Astrocyte of the spinal cord (primary cell): ENCODE results near the gene SIRT6.
"Not testable (repeated sequence)": the region's sequence is repeated elsewhere in the genome, so short reads cannot be mapped to it uniquely, and the experiment has no call there.

Source experiments
- DNase-seq: peaks from one replicate; pipeline ENCODE4 v3.0.0; 2011; ENCODE audit warnings: low read depth, low spot score
- H3K4me3 ChIP-seq: 2 replicates; pipeline ENCODE4 v1.5.1; 2011; ENCODE audit warnings: low read depth, mild to moderate bottlenecking, low read length, moderate library complexity
- in situ Hi-C: cut with HindIII; loops from 2 replicates; pipeline ENCODE4 v1.10.0; 2017; ENCODE audit warnings: low sequenced_read_pairs
- TF ChIP-seq, protein P1 (sequence below): IDR thresholded peaks from 2 replicates; pipeline ENCODE4 v1.5.1; 2012; ENCODE audit warnings: low read depth, mild to moderate bottlenecking, low read length, inconsistent platforms

SIRT6 gene

DNA sequence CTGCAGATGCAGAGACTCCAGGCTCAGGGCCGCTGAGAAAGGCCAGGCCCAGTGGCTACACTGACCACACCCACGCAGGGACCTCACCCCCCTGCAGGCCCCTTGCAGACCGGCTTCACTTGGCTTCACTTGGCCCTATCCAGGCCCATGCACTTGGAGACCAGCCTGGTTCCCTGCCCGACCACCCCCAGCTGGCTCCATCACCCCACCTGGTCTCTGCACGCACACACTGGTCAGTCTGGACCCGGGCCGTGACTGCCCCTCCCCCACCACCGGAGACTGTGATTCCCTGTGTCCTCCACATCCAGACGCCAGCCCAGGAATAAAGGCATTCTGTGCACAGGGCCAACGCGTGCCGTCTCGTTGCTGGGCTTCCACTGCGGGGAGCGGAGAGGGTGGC, 42.1 kb upstream of the SIRT6 start:
- TF ChIP-seq, protein P1, sequence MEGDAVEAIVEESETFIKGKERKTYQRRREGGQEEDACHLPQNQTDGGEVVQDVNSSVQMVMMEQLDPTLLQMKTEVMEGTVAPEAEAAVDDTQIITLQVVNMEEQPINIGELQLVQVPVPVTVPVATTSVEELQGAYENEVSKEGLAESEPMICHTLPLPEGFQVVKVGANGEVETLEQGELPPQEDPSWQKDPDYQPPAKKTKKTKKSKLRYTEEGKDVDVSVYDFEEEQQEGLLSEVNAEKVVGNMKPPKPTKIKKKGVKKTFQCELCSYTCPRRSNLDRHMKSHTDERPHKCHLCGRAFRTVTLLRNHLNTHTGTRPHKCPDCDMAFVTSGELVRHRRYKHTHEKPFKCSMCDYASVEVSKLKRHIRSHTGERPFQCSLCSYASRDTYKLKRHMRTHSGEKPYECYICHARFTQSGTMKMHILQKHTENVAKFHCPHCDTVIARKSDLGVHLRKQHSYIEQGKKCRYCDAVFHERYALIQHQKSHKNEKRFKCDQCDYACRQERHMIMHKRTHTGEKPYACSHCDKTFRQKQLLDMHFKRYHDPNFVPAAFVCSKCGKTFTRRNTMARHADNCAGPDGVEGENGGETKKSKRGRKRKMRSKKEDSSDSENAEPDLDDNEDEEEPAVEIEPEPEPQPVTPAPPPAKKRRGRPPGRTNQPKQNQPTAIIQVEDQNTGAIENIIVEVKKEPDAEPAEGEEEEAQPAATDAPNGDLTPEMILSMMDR = no peak
- H3K4me3 ChIP-seq = no peak overlapping the region
- in situ Hi-C loops = no loop called here
- DNase-seq = no peak

GRCh38 chr19:4220188-4220587, 37.8 kb upstream of the SIRT6 start:
- no peak for DNase-seq
- TF ChIP-seq, protein P1 = no peak
- no peak overlapping the region for H3K4me3 ChIP-seq
- in situ Hi-C loops = no loop called here

- in situ Hi-C loops, H3K4me3 ChIP-seq, DNase-seq: not testable (repeated sequence)
Observed at GRCh38 chr19:4218523-4218922, 36.2 kb upstream of the SIRT6 start.

DNA sequence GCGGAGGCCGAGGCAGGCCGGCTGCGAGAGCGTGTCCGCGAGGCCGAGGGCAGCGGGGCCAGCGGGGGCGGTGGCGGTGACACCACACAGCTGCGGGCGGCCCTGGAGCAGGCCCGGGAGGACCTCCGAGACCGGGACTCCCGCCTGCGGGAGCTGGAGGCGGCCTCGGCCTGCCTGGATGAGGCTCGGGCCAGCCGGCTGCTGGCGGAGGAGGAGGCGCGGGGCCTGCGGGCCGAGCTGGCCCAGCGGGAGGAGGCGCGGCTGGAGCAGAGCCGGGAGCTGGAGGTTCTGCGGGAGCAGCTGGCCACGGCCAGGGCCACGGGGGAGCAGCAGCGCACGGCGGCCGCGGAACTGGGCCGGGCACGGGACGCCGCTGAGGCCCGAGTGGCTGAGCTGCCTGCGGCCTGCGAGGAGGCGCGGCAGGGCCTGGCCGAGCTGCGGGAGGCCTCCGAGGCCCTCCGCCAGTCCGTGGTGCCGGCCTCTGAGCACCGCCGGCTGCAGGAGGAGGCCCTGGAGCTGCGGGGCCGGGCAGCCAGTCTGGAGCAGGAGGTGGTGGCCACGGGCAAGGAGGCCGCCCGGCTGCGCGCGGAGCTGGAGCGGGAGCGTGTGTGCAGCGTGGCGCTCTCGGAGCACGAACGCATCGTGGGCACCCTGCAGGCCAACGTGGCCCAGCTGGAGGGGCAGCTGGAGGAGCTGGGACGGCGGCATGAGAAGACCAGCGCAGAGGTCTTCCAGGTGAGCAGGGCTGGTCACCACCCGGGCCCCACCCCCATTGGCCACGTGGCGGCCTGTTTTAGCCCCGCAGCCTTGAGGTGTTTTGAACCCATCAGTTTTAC, 35.3 kb upstream of the SIRT6 start:
- in situ Hi-C loops = no loop called here
- no peak for DNase-seq
- H3K4me3 ChIP-seq = no peak overlapping the region
- TF ChIP-seq, protein P1 = no peak

- no peak overlapping the region for H3K4me3 ChIP-seq
- TF ChIP-seq, protein P1 = no peak
- DNase-seq = no peak
- in situ Hi-C loops = no loop called here
Observed at GRCh38 chr19:4216846-4217245, 34.5 kb upstream of the SIRT6 start.

GRCh38 chr19:4215807-4216206, 33.4 kb upstream of the SIRT6 start:
- no peak for DNase-seq
- in situ Hi-C loops = no loop called here
- no peak overlapping the region for H3K4me3 ChIP-seq
- TF ChIP-seq, protein P1 = no peak

DNA sequence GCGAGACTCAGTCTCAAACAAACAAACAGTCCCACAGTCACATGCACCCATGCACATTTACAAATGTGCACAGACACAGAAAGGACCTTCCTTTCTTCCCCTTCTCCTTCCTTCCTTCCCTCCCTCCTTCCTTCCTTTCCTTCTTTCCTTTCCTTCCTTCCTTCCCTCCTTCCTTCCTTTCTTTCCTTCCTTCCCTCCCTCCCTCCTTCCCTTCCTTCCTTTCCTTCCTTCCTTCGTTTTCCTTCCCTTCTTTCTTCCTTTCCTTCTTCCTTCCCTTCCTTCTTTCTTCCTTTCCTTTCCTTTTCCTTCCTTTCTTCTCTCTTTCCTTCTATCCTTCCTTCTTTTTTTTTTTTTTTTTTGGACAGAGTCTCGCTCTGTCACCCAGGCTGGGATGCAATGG, 30.8 kb upstream of the SIRT6 start:
- no peak overlapping the region for H3K4me3 ChIP-seq
- no peak for DNase-seq
- TF ChIP-seq, protein P1 = no peak
- in situ Hi-C loops = no loop called here
